ENCODE results near the gene ZNF780A. TPM values are rescaled to one million over a fixed set of nuclear protein-coding genes. Genes with fewer than 3 reads are reported as not detected.
A peak's percentile ranks its signal among the peaks of the same experiment; 100 is the strongest.

Gene ZNF780A
- total RNA-seq, 1 experiment from 2014 or later: 9.9 TPM

- DNase-seq: no peak
- Histone ChIP-seq H3K4me3 (ENCODE audit: insufficient read depth, low read depth, low read length) (no peak overlapping the region), H3K36me3 (replicated peaks; ENCODE audit: control insufficient read depth, insufficient read depth, low read length) (no peaks in the 10 kb centered on the region), H3K27me3 (ENCODE audit: control insufficient read depth, insufficient read depth, low read length) (no peaks in the 10 kb centered on the region)
These were observed 12.9 kb upstream of the ZNF780A start for GRCh38 chr19:40103600-40103999.

GRCh38 chr19:40101813-40102212, 11.1 kb upstream of the ZNF780A start:
- Histone ChIP-seq H3K4me3 (ENCODE audit: insufficient read depth, low read depth, low read length) (no peak overlapping the region), H3K36me3 (replicated peaks; ENCODE audit: control insufficient read depth, insufficient read depth, low read length) (no peaks in the 10 kb centered on the region), H3K27me3 (ENCODE audit: control insufficient read depth, insufficient read depth, low read length) (no peaks in the 10 kb centered on the region)
- DNase-seq: no peak

- no peaks in the 10 kb centered on the region for H3K36me3 ChIP-seq (replicated peaks; ENCODE audit: control insufficient read depth, insufficient read depth, low read length)
- no peaks in the 10 kb centered on the region; the same call in 1 of the 2 replicates for H3K27me3 ChIP-seq (ENCODE audit: control insufficient read depth, insufficient read depth, low read length)
- DNase-seq: no peak
These were observed 2.7 kb upstream of the ZNF780A start for GRCh38 chr19:40093416-40093815.

GRCh38 chr19:40091205-40092129, 724 bp upstream of the ZNF780A start:
- no peak for DNase-seq
- Histone ChIP-seq H3K27me3 (ENCODE audit: control insufficient read depth, insufficient read depth, low read length) (no peaks in the 10 kb centered on the region; the same call in 1 of the 2 replicates), H3K36me3 (replicated peaks; ENCODE audit: control insufficient read depth, insufficient read depth, low read length) (no peaks in the 10 kb centered on the region), H3K4me3 (ENCODE audit: insufficient read depth, low read depth, low read length) (peak overlapping the region; percentile 85)

More at GRCh38 chr19:40093416-40093815, 2.7 kb upstream of the ZNF780A start:
- no peak overlapping the region for H3K4me3 ChIP-seq (ENCODE audit: insufficient read depth, low read depth, low read length)

GRCh38 chr19:40089462-40089861, 1.3 kb downstream of the ZNF780A start:
- no peak for DNase-seq
- H3K4me3 ChIP-seq (ENCODE audit: insufficient read depth, low read depth, low read length): peak overlapping the region; percentile 85
- no peaks in the 10 kb centered on the region for H3K36me3 ChIP-seq (replicated peaks; ENCODE audit: control insufficient read depth, insufficient read depth, low read length)

GRCh38 chr19:40088299-40089047, 2.3 kb downstream of the ZNF780A start:
- H3K27me3 ChIP-seq (ENCODE audit: control insufficient read depth, insufficient read depth, low read length): no peaks in the 10 kb centered on the region; the same call in 1 of the 2 replicates
- DNase-seq: no peak
- no peaks in the 10 kb centered on the region for H3K36me3 ChIP-seq (replicated peaks; ENCODE audit: control insufficient read depth, insufficient read depth, low read length)
- no peak overlapping the region for H3K4me3 ChIP-seq (ENCODE audit: insufficient read depth, low read depth, low read length)

More at GRCh38 chr19:40089462-40089861, 1.3 kb downstream of the ZNF780A start:
- H3K27me3 ChIP-seq (ENCODE audit: control insufficient read depth, insufficient read depth, low read length): no peaks in the 10 kb centered on the region; the same call in 1 of the 2 replicates

- peaks cover 6% of the 10 kb centered on the region for H3K36me3 ChIP-seq (replicated peaks; ENCODE audit: control insufficient read depth, insufficient read depth, low read length)
- H3K4me3 ChIP-seq (ENCODE audit: insufficient read depth, low read depth, low read length): no peak overlapping the region
- no peak for DNase-seq
- H3K27me3 ChIP-seq (ENCODE audit: control insufficient read depth, insufficient read depth, low read length): no peaks in the 10 kb centered on the region
These were observed 5.8 kb downstream of the ZNF780A start for GRCh38 chr19:40084948-40085347.

GRCh38 chr19:40081411-40081810, 9.3 kb downstream of the ZNF780A start:
- Histone ChIP-seq H3K4me3 (ENCODE audit: insufficient read depth, low read depth, low read length) (no peak overlapping the region), H3K36me3 (replicated peaks; ENCODE audit: control insufficient read depth, insufficient read depth, low read length) (peaks cover 10% of the 10 kb centered on the region), H3K27me3 (ENCODE audit: control insufficient read depth, insufficient read depth, low read length) (no peaks in the 10 kb centered on the region)
- DNase-seq: no peak

GRCh38 chr19:40080289-40080688, 10.5 kb downstream of the ZNF780A start:
- H3K4me3 ChIP-seq (ENCODE audit: insufficient read depth, low read depth, low read length): no peak overlapping the region
- H3K27me3 ChIP-seq (ENCODE audit: control insufficient read depth, insufficient read depth, low read length): no peaks in the 10 kb centered on the region
- DNase-seq: no peak
- H3K36me3 ChIP-seq (replicated peaks; ENCODE audit: control insufficient read depth, insufficient read depth, low read length): peaks cover 16% of the 10 kb centered on the region

- no peaks in the 10 kb centered on the region for H3K27me3 ChIP-seq (ENCODE audit: control insufficient read depth, insufficient read depth, low read length)
- H3K36me3 ChIP-seq (replicated peaks; ENCODE audit: control insufficient read depth, insufficient read depth, low read length): peaks cover 18% of the 10 kb centered on the region
- no peak overlapping the region for H3K4me3 ChIP-seq (ENCODE audit: insufficient read depth, low read depth, low read length)
- DNase-seq: no peak
These were observed 12.4 kb downstream of the ZNF780A start for GRCh38 chr19:40078377-40078776.

GRCh38 chr19:40070058-40070457, 20.7 kb downstream of the ZNF780A start:
- no peak for DNase-seq
- no peak overlapping the region for H3K4me3 ChIP-seq (ENCODE audit: insufficient read depth, low read depth, low read length)
- peaks cover 3% of the 10 kb centered on the region; the same call in 1 of the 2 replicates for H3K36me3 ChIP-seq (replicated peaks; ENCODE audit: control insufficient read depth, insufficient read depth, low read length)
- no peaks in the 10 kb centered on the region for H3K27me3 ChIP-seq (ENCODE audit: control insufficient read depth, insufficient read depth, low read length)

- no peak overlapping the region for H3K4me3 ChIP-seq (ENCODE audit: insufficient read depth, low read depth, low read length)
- H3K36me3 ChIP-seq (replicated peaks; ENCODE audit: control insufficient read depth, insufficient read depth, low read length): no peaks in the 10 kb centered on the region
- no peak for DNase-seq
- no peaks in the 10 kb centered on the region for H3K27me3 ChIP-seq (ENCODE audit: control insufficient read depth, insufficient read depth, low read length)
These were observed 31.1 kb downstream of the ZNF780A start for GRCh38 chr19:40059624-40060023.

- Histone ChIP-seq H3K4me3 (ENCODE audit: insufficient read depth, low read depth, low read length) (no peak overlapping the region), H3K27me3 (ENCODE audit: control insufficient read depth, insufficient read depth, low read length) (no peaks in the 10 kb centered on the region), H3K36me3 (replicated peaks; ENCODE audit: control insufficient read depth, insufficient read depth, low read length) (no peaks in the 10 kb centered on the region)
- DNase-seq: no peak
These were observed 33.6 kb downstream of the ZNF780A start for GRCh38 chr19:40057166-40057565.

GRCh38 chr19:40056505-40056904, 34.2 kb downstream of the ZNF780A start:
- peak overlapping the region; percentile 82 for H3K4me3 ChIP-seq (ENCODE audit: insufficient read depth, low read depth, low read length)
- H3K36me3 ChIP-seq (replicated peaks; ENCODE audit: control insufficient read depth, insufficient read depth, low read length): no peaks in the 10 kb centered on the region
- DNase-seq: no peak
- H3K27me3 ChIP-seq (ENCODE audit: control insufficient read depth, insufficient read depth, low read length): no peaks in the 10 kb centered on the region
